ENCODE data around the gene IQCF6. TPM values are rescaled to one million over a fixed set of nuclear protein-coding genes. Genes with fewer than 3 reads are reported as not detected.
A peak's percentile ranks its signal among the peaks of the same experiment; 100 is the strongest.
"Not testable (repeated sequence)": the region's sequence is repeated elsewhere in the genome, so short reads cannot be mapped to it uniquely, and the experiment has no call there.

The IQCF6 gene
- polyA plus RNA-seq (ENCODE audit: insufficient read length), result not detected
- long read RNA-seq, donor 1, result 0 reads
- long read RNA-seq, donor 2, result 0 reads
- long read RNA-seq, donor 3, result 0 reads
- long read RNA-seq, donor 4, result 0 reads
- long read RNA-seq, donor 5, result 0 reads
- long read RNA-seq, donor 6, result 0 reads
- long read RNA-seq, donor 7, result 0 reads
- long read RNA-seq, donor 8, result 0 reads

GRCh38 chr3:51779137-51779536, at the start of gene IQCF6:
TSS of gene IQCF6 (minus strand) at chr3:51779237. CDS start at chr3:51779224, 13 bp downstream.
- no peak for DNase-seq

GRCh38 chr3:51828297-51828696, 49.3 kb upstream of the IQCF6 start:
- no peak for DNase-seq

- DNase-seq, result no peak
Observed at GRCh38 chr3:51819709-51820406, 40.8 kb upstream of the IQCF6 start.

- no peak for DNase-seq
Observed at GRCh38 chr3:51819151-51819550, 40.1 kb upstream of the IQCF6 start.

- DNase-seq, result no peak
Observed at GRCh38 chr3:51817375-51817774, 38.3 kb upstream of the IQCF6 start.

- no peak for DNase-seq
Observed at GRCh38 chr3:51816723-51817122, 37.7 kb upstream of the IQCF6 start.

- DNase-seq, result no peak
Observed at GRCh38 chr3:51815614-51816013, 36.6 kb upstream of the IQCF6 start.

- DNase-seq, result no peak
Observed at GRCh38 chr3:51814034-51814433, 35.0 kb upstream of the IQCF6 start.

- DNase-seq, result no peak
Observed at GRCh38 chr3:51813539-51813938, 34.5 kb upstream of the IQCF6 start.

GRCh38 chr3:51808934-51809333, 29.9 kb upstream of the IQCF6 start:
- no peak for DNase-seq

GRCh38 chr3:51802106-51802703, 23.2 kb upstream of the IQCF6 start:
- DNase-seq, result no peak

- DNase-seq, result no peak
Observed at GRCh38 chr3:51800750-51801125, 21.7 kb upstream of the IQCF6 start.

- DNase-seq, result peak; percentile 62
Observed at GRCh38 chr3:51799879-51800749, 21.1 kb upstream of the IQCF6 start.

- DNase-seq, result peak; percentile 14
Observed at GRCh38 chr3:51798411-51798963, 19.4 kb upstream of the IQCF6 start.

- no peak for DNase-seq
Observed at GRCh38 chr3:51796854-51797253, 17.8 kb upstream of the IQCF6 start.

- no peak for DNase-seq
Observed at GRCh38 chr3:51794206-51794605, 15.2 kb upstream of the IQCF6 start.

GRCh38 chr3:51792206-51792605, 13.2 kb upstream of the IQCF6 start:
- DNase-seq, result no peak

GRCh38 chr3:51789437-51789836, 10.4 kb upstream of the IQCF6 start:
- no peak for DNase-seq

GRCh38 chr3:51787576-51787975, 8.5 kb upstream of the IQCF6 start:
- not testable (repeated sequence) for DNase-seq

- DNase-seq, result no peak
Observed at GRCh38 chr3:51786267-51786666, 7.2 kb upstream of the IQCF6 start.

- no peak for DNase-seq
Observed at GRCh38 chr3:51778554-51778953, 483 bp downstream of the IQCF6 start.

GRCh38 chr3:51777985-51778384, 1.1 kb downstream of the IQCF6 start:
- no peak for DNase-seq

Data from left kidney (tissue), 8 donors.